Activated T-helper 1 cell treated with Interleukin-2 at 50 U/mL for 16 hours (primary cell): ENCODE measurements around the gene MGAT4C.
"Not testable (repeated sequence)": the region's sequence is repeated elsewhere in the genome, so short reads cannot be mapped to it uniquely, and the experiment has no call there.

Experiments
- DNase-seq: peaks from one replicate; pipeline ENCODE4 v3.0.0-alpha.2; 2020; ENCODE audit warnings: low read depth

MGAT4C gene

GRCh38 chr12:86256163-86256562 lies at the start of gene MGAT4C:
Gene MGAT4C, minus strand, starts transcription at chr12:86256391.
- no peak for DNase-seq

- not testable (repeated sequence) for DNase-seq
These were observed 40.2 kb upstream of the MGAT4C start for GRCh38 chr12:86296396-86296795.

GRCh38 chr12:86293682-86294240 lies 37.6 kb upstream of the MGAT4C start:
- no peak for DNase-seq

- no peak for DNase-seq
These were observed 36.3 kb upstream of the MGAT4C start for GRCh38 chr12:86292480-86292879.

- DNase-seq: no peak
These were observed 34.4 kb upstream of the MGAT4C start for GRCh38 chr12:86290615-86291014.

GRCh38 chr12:86286119-86286518 lies 29.9 kb upstream of the MGAT4C start:
- no peak for DNase-seq

GRCh38 chr12:86283620-86284019 lies 27.4 kb upstream of the MGAT4C start:
- DNase-seq: no peak

- no peak for DNase-seq
These were observed 19.2 kb upstream of the MGAT4C start for GRCh38 chr12:86275356-86275755.

GRCh38 chr12:86265329-86265695 lies 9.1 kb upstream of the MGAT4C start:
- DNase-seq: no peak

GRCh38 chr12:86264451-86265328 lies 8.5 kb upstream of the MGAT4C start:
- DNase-seq: no peak

GRCh38 chr12:86261578-86261977 lies 5.4 kb upstream of the MGAT4C start:
- no peak for DNase-seq

- DNase-seq: no peak
These were observed 5.0 kb upstream of the MGAT4C start for GRCh38 chr12:86261142-86261541.

- no peak for DNase-seq
These were observed 4.0 kb upstream of the MGAT4C start for GRCh38 chr12:86260183-86260582.

GRCh38 chr12:86257134-86257533 lies 943 bp upstream of the MGAT4C start:
- no peak for DNase-seq

- no peak for DNase-seq
These were observed 1.6 kb downstream of the MGAT4C start for GRCh38 chr12:86254399-86255107.

- no peak for DNase-seq
These were observed 6.3 kb downstream of the MGAT4C start for GRCh38 chr12:86249851-86250250.

GRCh38 chr12:86249276-86249675 lies 6.9 kb downstream of the MGAT4C start:
- DNase-seq: no peak

- DNase-seq: no peak
These were observed 8.3 kb downstream of the MGAT4C start for GRCh38 chr12:86247871-86248270.

- no peak for DNase-seq
These were observed 14.6 kb downstream of the MGAT4C start for GRCh38 chr12:86241600-86241999.

- no peak for DNase-seq
These were observed 21.8 kb downstream of the MGAT4C start for GRCh38 chr12:86234316-86234855.

- DNase-seq: no peak
These were observed 23.1 kb downstream of the MGAT4C start for GRCh38 chr12:86233126-86233525.

- no peak for DNase-seq
These were observed 25.6 kb downstream of the MGAT4C start for GRCh38 chr12:86230516-86231146.
